ENCODE measurements around the gene C1orf87. TPM values are rescaled to one million over a fixed set of nuclear protein-coding genes. Genes with fewer than 3 reads are reported as not detected.

The C1orf87 gene
- total RNA-seq, 1 experiment from 2014 or later, result not detected

DNA sequence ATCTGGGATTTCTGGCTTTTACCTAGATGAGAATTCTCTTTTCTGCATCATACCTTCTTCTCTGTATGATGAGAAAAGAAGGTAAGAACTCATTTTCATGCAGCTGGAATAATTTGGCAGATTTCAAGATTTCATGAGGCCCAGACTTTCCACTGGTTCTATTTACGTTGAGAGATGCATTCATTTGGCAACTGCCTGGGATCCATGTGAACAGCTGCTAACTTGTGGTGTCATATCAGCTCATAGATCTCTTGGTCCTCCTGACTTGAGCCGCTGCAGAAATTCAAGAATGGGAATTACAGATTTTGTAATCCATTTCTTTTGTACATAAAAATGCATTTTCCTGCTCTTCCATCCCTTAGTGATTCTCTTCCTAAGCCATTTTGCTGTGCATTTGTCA, 17.1 kb upstream of the C1orf87 start:
- ChIA-PET CTCF (no interaction called here), POLR2A (ENCODE audit: low non-redundant PET) (no interaction called here)
- DNase-seq (ENCODE audit: low spot score), result no peak
- Histone ChIP-seq H3K4me3 (ENCODE audit: low read depth, low read length, poor library complexity, severe bottlenecking) (no peak overlapping the region), H3K9me3 (ENCODE audit: low read depth, low read length, poor library complexity, severe bottlenecking) (no peaks in the 10 kb centered on the region), H3K27ac (ENCODE audit: low read depth, low read length, poor library complexity, severe bottlenecking) (no peak overlapping the region), H3K36me3 (ENCODE audit: insufficient read depth, low read length, poor library complexity, severe bottlenecking) (no peaks in the 10 kb centered on the region), H3K4me1 (ENCODE audit: insufficient read depth, low read length, poor library complexity, severe bottlenecking) (no peaks in the 10 kb centered on the region), H3K27me3 (replicated peaks; ENCODE audit: insufficient read depth, low read depth, low read length, poor library complexity) (no peaks in the 10 kb centered on the region)
- no peak for TF ChIP-seq EZH2 (IDR thresholded peaks at IDR 0.05; ENCODE audit: borderline replicate concordance, low read depth, low read length, poor library complexity, severe bottlenecking)
- no TSS peak for BruUV-seq (replicated peaks)
- intact Hi-C loops (cut with micrococcal nuclease; ENCODE audit: unreplicated experiment), result no loop called here

DNA sequence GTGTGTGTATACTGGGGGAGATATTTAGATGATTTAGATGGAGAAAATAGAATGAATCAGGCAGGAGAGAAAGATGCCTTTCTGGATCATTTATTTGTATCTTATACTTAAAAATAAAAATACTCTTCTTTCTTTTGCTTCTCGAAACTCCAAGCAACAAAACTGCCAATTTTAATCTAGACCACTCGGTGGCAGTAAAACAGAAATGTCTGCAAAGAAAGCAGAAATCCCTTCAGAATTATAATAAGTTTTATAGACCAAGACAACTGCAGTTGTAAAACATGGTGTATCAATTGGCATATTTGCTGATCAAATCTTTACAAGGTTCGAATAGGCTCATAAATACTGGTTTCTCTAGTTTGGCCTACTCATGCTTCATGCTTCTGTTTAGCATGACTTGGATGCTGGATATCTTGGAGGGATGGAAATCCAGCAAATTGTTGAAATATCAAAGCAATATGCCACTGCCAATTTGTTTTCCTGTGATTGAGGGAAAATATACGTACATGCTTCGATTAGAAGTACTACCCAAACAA, 15.1 kb upstream of the C1orf87 start:
- intact Hi-C loops (cut with micrococcal nuclease; ENCODE audit: unreplicated experiment), result no loop called here
- POLR2A ChIA-PET (ENCODE audit: low non-redundant PET), result no interaction called here
- BruUV-seq (replicated peaks), result no TSS peak
- peak; percentile 19 for DNase-seq (ENCODE audit: low spot score)
- no peaks in the 10 kb centered on the region for H3K9me3 ChIP-seq (ENCODE audit: low read depth, low read length, poor library complexity, severe bottlenecking)
- no peaks in the 10 kb centered on the region for H3K4me1 ChIP-seq (ENCODE audit: insufficient read depth, low read length, poor library complexity, severe bottlenecking)
- no peaks in the 10 kb centered on the region for H3K27me3 ChIP-seq (replicated peaks; ENCODE audit: insufficient read depth, low read depth, low read length, poor library complexity)
- H3K27ac ChIP-seq (ENCODE audit: low read depth, low read length, poor library complexity, severe bottlenecking), result no peak overlapping the region
- H3K4me3 ChIP-seq (ENCODE audit: low read depth, low read length, poor library complexity, severe bottlenecking), result no peak overlapping the region
- TF ChIP-seq EZH2 (IDR thresholded peaks at IDR 0.05; ENCODE audit: borderline replicate concordance, low read depth, low read length, poor library complexity, severe bottlenecking), result no peak
- TF ChIP-seq, protein P1, sequence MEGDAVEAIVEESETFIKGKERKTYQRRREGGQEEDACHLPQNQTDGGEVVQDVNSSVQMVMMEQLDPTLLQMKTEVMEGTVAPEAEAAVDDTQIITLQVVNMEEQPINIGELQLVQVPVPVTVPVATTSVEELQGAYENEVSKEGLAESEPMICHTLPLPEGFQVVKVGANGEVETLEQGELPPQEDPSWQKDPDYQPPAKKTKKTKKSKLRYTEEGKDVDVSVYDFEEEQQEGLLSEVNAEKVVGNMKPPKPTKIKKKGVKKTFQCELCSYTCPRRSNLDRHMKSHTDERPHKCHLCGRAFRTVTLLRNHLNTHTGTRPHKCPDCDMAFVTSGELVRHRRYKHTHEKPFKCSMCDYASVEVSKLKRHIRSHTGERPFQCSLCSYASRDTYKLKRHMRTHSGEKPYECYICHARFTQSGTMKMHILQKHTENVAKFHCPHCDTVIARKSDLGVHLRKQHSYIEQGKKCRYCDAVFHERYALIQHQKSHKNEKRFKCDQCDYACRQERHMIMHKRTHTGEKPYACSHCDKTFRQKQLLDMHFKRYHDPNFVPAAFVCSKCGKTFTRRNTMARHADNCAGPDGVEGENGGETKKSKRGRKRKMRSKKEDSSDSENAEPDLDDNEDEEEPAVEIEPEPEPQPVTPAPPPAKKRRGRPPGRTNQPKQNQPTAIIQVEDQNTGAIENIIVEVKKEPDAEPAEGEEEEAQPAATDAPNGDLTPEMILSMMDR (conservative IDR thresholded peaks at IDR 0.05; ENCODE audit: low read depth, low read length), result peak; percentile 53
- no peaks in the 10 kb centered on the region for H3K36me3 ChIP-seq (ENCODE audit: insufficient read depth, low read length, poor library complexity, severe bottlenecking)
- CTCF ChIA-PET, result no interaction called here

- BruUV-seq (replicated peaks), result no TSS peak
- intact Hi-C loops (cut with micrococcal nuclease; ENCODE audit: unreplicated experiment), result no loop called here
- Histone ChIP-seq H3K4me3 (ENCODE audit: low read depth, low read length, poor library complexity, severe bottlenecking) (no peak overlapping the region), H3K4me1 (ENCODE audit: insufficient read depth, low read length, poor library complexity, severe bottlenecking) (no peaks in the 10 kb centered on the region), H3K27ac (ENCODE audit: low read depth, low read length, poor library complexity, severe bottlenecking) (no peak overlapping the region), H3K36me3 (ENCODE audit: insufficient read depth, low read length, poor library complexity, severe bottlenecking) (no peaks in the 10 kb centered on the region), H3K9me3 (ENCODE audit: low read depth, low read length, poor library complexity, severe bottlenecking) (no peaks in the 10 kb centered on the region), H3K27me3 (replicated peaks; ENCODE audit: insufficient read depth, low read depth, low read length, poor library complexity) (no peaks in the 10 kb centered on the region)
- CTCF ChIA-PET, result no interaction called here
- no peak for TF ChIP-seq EZH2 (IDR thresholded peaks at IDR 0.05; ENCODE audit: borderline replicate concordance, low read depth, low read length, poor library complexity, severe bottlenecking)
- TF ChIP-seq, protein P1 (conservative IDR thresholded peaks at IDR 0.05; ENCODE audit: low read depth, low read length), result no peak
- DNase-seq (ENCODE audit: low spot score), result no peak
- POLR2A ChIA-PET (ENCODE audit: low non-redundant PET), result no interaction called here
These were observed 14.1 kb upstream of the C1orf87 start for GRCh38 chr1:60087681-60088080.

- Histone ChIP-seq H3K27me3 (replicated peaks; ENCODE audit: insufficient read depth, low read depth, low read length, poor library complexity) (peaks cover 15% of the 10 kb centered on the region), H3K27ac (ENCODE audit: low read depth, low read length, poor library complexity, severe bottlenecking) (no peak overlapping the region), H3K36me3 (ENCODE audit: insufficient read depth, low read length, poor library complexity, severe bottlenecking) (no peaks in the 10 kb centered on the region), H3K4me3 (ENCODE audit: low read depth, low read length, poor library complexity, severe bottlenecking) (no peak overlapping the region), H3K4me1 (ENCODE audit: insufficient read depth, low read length, poor library complexity, severe bottlenecking) (no peaks in the 10 kb centered on the region), H3K9me3 (ENCODE audit: low read depth, low read length, poor library complexity, severe bottlenecking) (no peaks in the 10 kb centered on the region)
- POLR2A ChIA-PET (ENCODE audit: low non-redundant PET), result no interaction called here
- intact Hi-C loops (cut with micrococcal nuclease; ENCODE audit: unreplicated experiment), result no loop called here
- BruUV-seq (replicated peaks), result no TSS peak
- no peak for TF ChIP-seq EZH2 (IDR thresholded peaks at IDR 0.05; ENCODE audit: borderline replicate concordance, low read depth, low read length, poor library complexity, severe bottlenecking)
- TF ChIP-seq, protein P1 (conservative IDR thresholded peaks at IDR 0.05; ENCODE audit: low read depth, low read length), result no peak
- CTCF ChIA-PET, result no interaction called here
- DNase-seq (ENCODE audit: low spot score), result no peak
These were observed 4.6 kb upstream of the C1orf87 start for GRCh38 chr1:60078182-60078581.
